H9 (cell line): Measurements from ENCODE around the gene FAM98C. TPM values are rescaled to one million over a fixed set of nuclear protein-coding genes. Genes with fewer than 3 reads are reported as not detected.

ENCODE experiments used
- DNase-seq: peaks from one replicate; pipeline ENCODE4 v3.0.0-alpha.2; 2017
- H2AFZ ChIP-seq: one replicate; pipeline ENCODE4 v1.6.1; 2013; ENCODE audit warnings: mild to moderate bottlenecking, low read length, control low read depth, moderate library complexity
- H2AK5ac ChIP-seq: 2 replicates; pipeline ENCODE4 v1.6.1; 2013; ENCODE audit warnings: low read length, control low read depth, mixed read lengths; ENCODE audit not compliant: insufficient read length
- H2BK120ac ChIP-seq: one replicate; pipeline ENCODE4 v1.6.1; 2013; ENCODE audit warnings: low read depth, mild to moderate bottlenecking, low read length, control low read depth, inconsistent platforms; ENCODE audit not compliant: poor library complexity, severe bottlenecking
- H2BK12ac ChIP-seq: 2 replicates; pipeline ENCODE4 v1.6.1; 2013; ENCODE audit warnings: low read length, control low read depth, mixed read lengths, low read depth; ENCODE audit not compliant: insufficient read length
- H2BK15ac ChIP-seq: 2 replicates; pipeline ENCODE4 v1.6.1; 2013; ENCODE audit warnings: low read depth, low read length, control low read depth
- H2BK20ac ChIP-seq: one replicate; pipeline ENCODE4 v1.6.1; 2013; ENCODE audit warnings: low read depth, mild to moderate bottlenecking, low read length, control low read depth, inconsistent platforms; ENCODE audit not compliant: poor library complexity, severe bottlenecking
- H2BK5ac ChIP-seq: 2 replicates; pipeline ENCODE4 v1.6.1; 2013; ENCODE audit warnings: low read length, control low read depth, mixed read lengths; ENCODE audit not compliant: insufficient read length
- H3K14ac ChIP-seq: 2 replicates; pipeline ENCODE4 v1.6.1; 2013; ENCODE audit warnings: low read length, control low read depth; ENCODE audit not compliant: insufficient read depth
- H3K18ac ChIP-seq: 2 replicates; pipeline ENCODE4 v1.6.1; 2013; ENCODE audit warnings: low read depth, mild to moderate bottlenecking, mixed read lengths, low read length, control low read depth; ENCODE audit not compliant: insufficient read length
- H3K23ac ChIP-seq: 2 replicates; pipeline ENCODE4 v1.6.1; 2013; ENCODE audit warnings: low read length, control low read depth, mixed read lengths, low read depth; ENCODE audit not compliant: insufficient read length
- H3K23me2 ChIP-seq: 2 replicates; pipeline ENCODE4 v1.6.1; 2013; ENCODE audit warnings: low read depth, mild to moderate bottlenecking, mixed read lengths, low read length, control low read depth; ENCODE audit not compliant: insufficient read length, poor library complexity, severe bottlenecking
- H3K27ac ChIP-seq: 2 replicates; pipeline ENCODE4 v1.5.1; 2013; ENCODE audit warnings: low read length, control low read depth, mixed read lengths, low read depth; ENCODE audit not compliant: insufficient read length
- H3K27me3 ChIP-seq: 2 replicates; pipeline ENCODE4 v1.6.1; 2013; ENCODE audit warnings: low read length, control low read depth, inconsistent platforms; ENCODE audit not compliant: insufficient read depth
- H3K4ac ChIP-seq: 2 replicates; pipeline ENCODE4 v1.6.1; 2013; ENCODE audit warnings: low read depth, mild to moderate bottlenecking, control low read depth, inconsistent platforms, low read length, moderate library complexity
- H3K4me1 ChIP-seq: 2 replicates; pipeline ENCODE4 v1.6.1; 2013; ENCODE audit warnings: low read length, control low read depth, inconsistent platforms; ENCODE audit not compliant: insufficient read depth
- H3K4me2 ChIP-seq: 2 replicates; pipeline ENCODE4 v1.6.1; 2013; ENCODE audit warnings: low read length, control low read depth, mixed read lengths; ENCODE audit not compliant: insufficient read length, insufficient read depth
- H3K56ac ChIP-seq: 2 replicates; pipeline ENCODE4 v1.6.1; 2013; ENCODE audit warnings: low read depth, mild to moderate bottlenecking, mixed read lengths, low read length, control low read depth; ENCODE audit not compliant: insufficient read length
- H3K79me1 ChIP-seq: 2 replicates; pipeline ENCODE4 v1.6.1; 2013; ENCODE audit warnings: low read depth, mild to moderate bottlenecking, moderate library complexity, low read length, control low read depth, inconsistent platforms; ENCODE audit not compliant: insufficient read depth, poor library complexity, severe bottlenecking
- H3K79me2 ChIP-seq: 2 replicates; pipeline ENCODE4 v1.6.1; 2013; ENCODE audit warnings: low read length, control low read depth, inconsistent platforms; ENCODE audit not compliant: insufficient read depth
- H3K9ac ChIP-seq: 2 replicates; pipeline ENCODE4 v1.6.1; 2013; ENCODE audit warnings: low read length, control low read depth, mixed read lengths; ENCODE audit not compliant: insufficient read length; ENCODE audit errors: extremely low read depth
- H3K9me3 ChIP-seq: one replicate; pipeline ENCODE4 v1.6.1; 2013; ENCODE audit warnings: low read depth, low read length, inconsistent platforms; ENCODE audit not compliant: control insufficient read depth
- H3T11ph ChIP-seq: one replicate; pipeline ENCODE4 v1.6.1; 2013; ENCODE audit warnings: mild to moderate bottlenecking, low read length, control low read depth, inconsistent platforms
- H4K20me1 ChIP-seq: one replicate; pipeline ENCODE4 v1.6.1; 2013; ENCODE audit not compliant: control insufficient read depth, insufficient read length, insufficient read depth
- H4K5ac ChIP-seq: 2 replicates; pipeline ENCODE4 v1.6.1; 2013; ENCODE audit warnings: low read depth, mild to moderate bottlenecking, mixed read lengths, low read length, control low read depth; ENCODE audit not compliant: insufficient read length
- H4K8ac ChIP-seq: replicated peaks from 2 replicates; pipeline ENCODE4 v1.6.1; 2013; ENCODE audit warnings: low read length, control low read depth, mixed read lengths, low read depth; ENCODE audit not compliant: insufficient read length
- H4K91ac ChIP-seq: 2 replicates; pipeline ENCODE4 v1.6.1; 2013; ENCODE audit warnings: low read depth, mild to moderate bottlenecking, moderate library complexity, mixed read lengths, low read length, control low read depth; ENCODE audit not compliant: insufficient read length
- H3K27ac Mint-ChIP-seq, 3 experiments: 2 replicates in 2 of 3; 3 replicates in 1 of 3; pipeline ENCODE4 v1.8.0; 2020 to 2021; ENCODE audit warnings: mixed read lengths in 3 of 3, mild to moderate bottlenecking in 1 of 3, moderate library complexity in 1 of 3
- H3K27me3 Mint-ChIP-seq: 2 replicates; pipeline ENCODE4 v1.8.0; 2021; ENCODE audit warnings: low read depth, mild to moderate bottlenecking, moderate library complexity, mixed read lengths
- H3K36me3 Mint-ChIP-seq, 3 experiments: 2 replicates in 2 of 3; 3 replicates in 1 of 3; pipeline ENCODE4 v1.8.0; 2020 to 2021; ENCODE audit warnings: low read depth in 3 of 3, mixed read lengths in 3 of 3; ENCODE audit not compliant: insufficient read depth in 1 of 3
- H3K4me1 Mint-ChIP-seq, 2 experiments: 2 replicates each; pipeline ENCODE4 v1.8.0; 2020; ENCODE audit warnings: mixed read lengths in 2 of 2
- H3K4me3 Mint-ChIP-seq, 2 experiments: 2 replicates in 1 of 2; 3 replicates in 1 of 2; pipeline ENCODE4 v1.8.0; 2020 to 2021; ENCODE audit warnings: mild to moderate bottlenecking in 2 of 2, mixed read lengths in 2 of 2, moderate library complexity in 1 of 2
- H3K9me3 Mint-ChIP-seq, 2 experiments: 2 replicates in 1 of 2; 3 replicates in 1 of 2; pipeline ENCODE4 v1.8.0; 2020; ENCODE audit warnings: mild to moderate bottlenecking in 2 of 2, mixed read lengths in 2 of 2, moderate library complexity in 1 of 2
- WGBS: extraction: QIAGEN DNeasy Blood & Tissue Kit; methylation state at CpG from one replicate; pipeline ENCODE4 v1.1.7; 2013; ENCODE audit warnings: missing lambda C conversion rate, low lambda C conversion rate, mixed read lengths; ENCODE audit not compliant: insufficient read length; ENCODE audit errors: extremely low coverage; 5-methylcytosine and 5-hydroxymethylcytosine counted together
- total RNA-seq: library from RNA; stranded (reverse); gene quantifications from 2 replicates; pipeline ENCODE4 v1.2.1, GENCODE V29; 2021
- TF ChIP-seq, protein P1 (sequence below): fragments of 200-600 bp; sonication (generic); conservative IDR thresholded peaks from 3 replicates; pipeline ENCODE4 v1.8.0; 2021; ENCODE audit warnings: antibody characterized with exemption, mild to moderate bottlenecking

The FAM98C gene
- total RNA-seq, 1 experiment from 2014 or later = 16.4 TPM

DNA sequence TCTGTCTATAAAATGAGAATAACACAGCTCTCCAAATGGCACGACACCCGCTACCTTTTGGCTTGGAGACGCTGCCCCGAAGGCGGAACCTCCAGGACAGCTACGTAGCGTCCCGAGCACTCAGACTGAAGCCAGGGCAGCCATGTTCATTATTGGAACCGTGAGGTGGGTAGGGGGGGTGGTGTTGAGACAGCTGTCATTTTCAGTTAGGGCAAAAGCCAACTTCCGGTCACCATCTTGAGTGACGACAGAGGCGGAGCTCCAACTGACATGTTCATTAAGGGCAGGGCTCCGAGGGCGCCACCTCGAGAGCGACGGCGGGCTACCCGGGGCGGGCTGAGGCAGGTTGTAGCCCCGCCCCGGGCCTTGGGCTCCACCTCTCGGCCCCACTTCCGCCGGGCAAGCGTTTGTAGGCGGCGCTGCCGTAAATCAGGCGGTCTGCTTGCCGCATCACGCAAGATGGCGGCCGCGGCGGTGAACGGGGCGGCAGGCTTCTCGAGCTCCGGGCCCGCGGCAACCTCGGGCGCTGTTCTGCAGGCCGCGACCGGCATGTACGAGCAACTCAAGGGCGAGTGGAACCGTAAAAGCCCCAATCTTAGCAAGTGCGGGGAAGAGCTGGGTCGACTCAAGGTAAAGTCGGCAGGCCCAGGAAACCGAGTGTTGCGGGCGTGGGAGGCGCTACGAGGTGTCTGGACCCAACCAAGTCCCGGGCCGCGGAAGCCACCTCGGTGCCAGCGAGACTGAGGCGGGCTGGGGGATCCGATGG lies 28.4 kb upstream of the FAM98C start, which contains the start of gene PSMD8:
PSMD8 (plus strand) TSS at position 240 of the 766 bp plus-strand sequence; CDS start at position 271, 31 bp downstream.
- no peak within 1 kb of the TSS for H3K4ac ChIP-seq
- H2BK20ac ChIP-seq = no peak within 1 kb of the TSS
- H3K18ac ChIP-seq = peak within 1 kb of the TSS; percentile 88
- H2BK5ac ChIP-seq = no peak within 1 kb of the TSS
- no peak within 1 kb of the TSS for H4K5ac ChIP-seq
- no peak within 1 kb of the TSS for H4K91ac ChIP-seq
- no peak within 1 kb of the TSS for H2BK120ac ChIP-seq
- peaks cover 12% of the 10 kb centered on the region for H3K23me2 ChIP-seq
- H3K4me2 ChIP-seq = peak within 1 kb of the TSS; percentile 92
- TF ChIP-seq, protein P1, sequence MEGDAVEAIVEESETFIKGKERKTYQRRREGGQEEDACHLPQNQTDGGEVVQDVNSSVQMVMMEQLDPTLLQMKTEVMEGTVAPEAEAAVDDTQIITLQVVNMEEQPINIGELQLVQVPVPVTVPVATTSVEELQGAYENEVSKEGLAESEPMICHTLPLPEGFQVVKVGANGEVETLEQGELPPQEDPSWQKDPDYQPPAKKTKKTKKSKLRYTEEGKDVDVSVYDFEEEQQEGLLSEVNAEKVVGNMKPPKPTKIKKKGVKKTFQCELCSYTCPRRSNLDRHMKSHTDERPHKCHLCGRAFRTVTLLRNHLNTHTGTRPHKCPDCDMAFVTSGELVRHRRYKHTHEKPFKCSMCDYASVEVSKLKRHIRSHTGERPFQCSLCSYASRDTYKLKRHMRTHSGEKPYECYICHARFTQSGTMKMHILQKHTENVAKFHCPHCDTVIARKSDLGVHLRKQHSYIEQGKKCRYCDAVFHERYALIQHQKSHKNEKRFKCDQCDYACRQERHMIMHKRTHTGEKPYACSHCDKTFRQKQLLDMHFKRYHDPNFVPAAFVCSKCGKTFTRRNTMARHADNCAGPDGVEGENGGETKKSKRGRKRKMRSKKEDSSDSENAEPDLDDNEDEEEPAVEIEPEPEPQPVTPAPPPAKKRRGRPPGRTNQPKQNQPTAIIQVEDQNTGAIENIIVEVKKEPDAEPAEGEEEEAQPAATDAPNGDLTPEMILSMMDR = peak; percentile 37; the same call in 1 of the 3 replicates
- no peak within 1 kb of the TSS for H2AK5ac ChIP-seq
- H4K20me1 ChIP-seq = peaks cover 3% of the 10 kb centered on the region
- peak within 1 kb of the TSS; percentile 96 for H3K9ac ChIP-seq
- peak within 1 kb of the TSS; percentile 37 for H3K27ac ChIP-seq
- H3K56ac ChIP-seq = no peak within 1 kb of the TSS
- Mint-ChIP-seq H3K4me1 (peaks cover 14 to 18% of the 10 kb centered on the region in 2 experiments), H3K27me3 (peaks cover 30% of the 10 kb centered on the region), H3K9me3 (no peaks in the 10 kb centered on the region), H3K27ac (peak within 1 kb of the TSS; percentile 80 to 99 (median 96)), H3K4me3 (peak within 1 kb of the TSS; percentile 99), H3K36me3 (peaks cover 12 to 23% (median 14%) of the 10 kb centered on the region in 3 experiments; a peak in 6 of 7 replicates)
- no peaks in the 10 kb centered on the region for H3K27me3 ChIP-seq
- no peaks in the 10 kb centered on the region for H3K9me3 ChIP-seq
- H3K4me1 ChIP-seq = no peaks in the 10 kb centered on the region
- H3K79me2 ChIP-seq = peaks cover 16% of the 10 kb centered on the region; the same call in 1 of the 2 replicates
- WGBS = no CpG with 5 or more reads among the region's 65 CpGs
- peak; percentile 99 for DNase-seq
- no peak within 1 kb of the TSS for H3T11ph ChIP-seq
- peak within 1 kb of the TSS; percentile 94 for H3K14ac ChIP-seq
- H2BK15ac ChIP-seq = no peak within 1 kb of the TSS
- H3K23ac ChIP-seq = no peak within 1 kb of the TSS
- peaks cover 12% of the 10 kb centered on the region for H3K79me1 ChIP-seq
- no peak within 1 kb of the TSS for H4K8ac ChIP-seq
- no peak within 1 kb of the TSS for H2AFZ ChIP-seq
- no peak within 1 kb of the TSS for H2BK12ac ChIP-seq
